GM18873 (cell line): ENCODE data around the gene TTC5.
"Not testable (repeated sequence)": the region's sequence is repeated elsewhere in the genome, so short reads cannot be mapped to it uniquely, and the experiment has no call there.

Source experiments
- ATAC-seq: cut with Tn5 transposase; IDR thresholded peaks from one replicate; pipeline ENCODE4 v1.9.1; 2021; ENCODE audit warnings: mild to moderate bottlenecking, moderate library complexity, moderate number of reproducible peaks; ENCODE audit not compliant: unreplicated experiment, low FRiP score

Gene TTC5, protein sequence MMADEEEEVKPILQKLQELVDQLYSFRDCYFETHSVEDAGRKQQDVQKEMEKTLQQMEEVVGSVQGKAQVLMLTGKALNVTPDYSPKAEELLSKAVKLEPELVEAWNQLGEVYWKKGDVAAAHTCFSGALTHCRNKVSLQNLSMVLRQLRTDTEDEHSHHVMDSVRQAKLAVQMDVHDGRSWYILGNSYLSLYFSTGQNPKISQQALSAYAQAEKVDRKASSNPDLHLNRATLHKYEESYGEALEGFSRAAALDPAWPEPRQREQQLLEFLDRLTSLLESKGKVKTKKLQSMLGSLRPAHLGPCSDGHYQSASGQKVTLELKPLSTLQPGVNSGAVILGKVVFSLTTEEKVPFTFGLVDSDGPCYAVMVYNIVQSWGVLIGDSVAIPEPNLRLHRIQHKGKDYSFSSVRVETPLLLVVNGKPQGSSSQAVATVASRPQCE

DNA sequence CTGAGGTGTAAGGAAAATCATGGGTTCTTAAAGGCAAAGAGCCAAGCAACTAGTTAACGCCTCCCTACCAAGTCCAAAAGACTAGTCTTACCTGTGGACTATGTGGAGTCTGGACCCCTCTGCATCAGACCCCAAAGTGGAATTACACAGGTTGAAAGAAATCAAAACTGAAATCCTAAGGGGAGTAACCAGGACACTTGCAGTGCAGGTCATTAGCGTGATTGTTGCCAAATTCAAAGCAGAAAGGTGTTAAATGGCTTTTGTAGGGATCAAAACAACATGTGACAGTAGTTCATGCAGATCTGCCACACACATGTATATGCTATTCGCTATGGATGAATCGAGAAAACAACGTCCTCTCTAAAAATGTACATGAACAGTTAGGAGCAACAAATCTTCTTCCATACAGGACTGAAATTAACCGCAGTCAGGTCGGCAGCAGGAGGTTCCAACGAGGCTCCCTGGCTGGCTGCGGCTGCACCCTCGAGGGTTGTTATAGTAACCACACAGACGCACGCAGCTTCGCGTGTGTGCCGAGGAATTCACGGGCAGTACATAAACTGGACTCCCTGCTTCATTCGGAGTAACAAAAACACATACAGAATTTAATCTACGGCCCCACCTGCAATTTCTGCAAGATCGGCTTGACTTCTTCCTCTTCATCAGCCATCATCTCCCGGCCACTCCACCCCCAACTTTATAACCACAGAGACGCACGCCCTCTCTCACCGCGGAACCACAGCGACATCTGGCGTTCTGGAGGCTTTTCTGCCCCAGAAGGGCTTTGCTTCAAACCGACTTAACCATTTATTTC, at the start of gene TTC5:
TSS of gene TTC5 (minus strand) at position 687 of the 814 bp plus-strand sequence. CDS start at position 673, 14 bp downstream.
- ATAC-seq = peak; percentile 93

DNA sequence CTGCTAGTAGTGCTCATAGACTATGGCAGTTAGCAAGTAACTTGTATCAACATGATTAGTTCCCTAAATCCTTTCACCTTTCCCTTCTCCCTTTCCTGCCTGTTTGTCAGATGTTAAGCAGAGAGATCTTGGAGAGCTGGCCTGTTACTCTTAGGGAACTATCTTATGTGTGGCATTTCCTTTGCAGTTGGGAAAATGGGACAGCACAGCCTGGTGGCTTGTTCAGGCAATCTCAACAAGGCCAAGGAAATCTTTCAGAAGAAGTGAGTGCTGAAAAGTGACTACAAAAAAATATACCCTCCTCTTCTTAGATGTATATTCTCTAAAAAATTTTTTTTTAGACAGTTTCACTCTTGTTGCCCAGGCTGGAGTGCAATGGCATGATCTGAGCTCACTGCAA, 45.1 kb upstream of the TTC5 start:
- ATAC-seq = no peak

GRCh38 chr14:20350282-20350681, 44.5 kb upstream of the TTC5 start:
- no peak for ATAC-seq

- ATAC-seq = no peak
Observed at GRCh38 chr14:20347747-20348146, 42.0 kb upstream of the TTC5 start.

DNA sequence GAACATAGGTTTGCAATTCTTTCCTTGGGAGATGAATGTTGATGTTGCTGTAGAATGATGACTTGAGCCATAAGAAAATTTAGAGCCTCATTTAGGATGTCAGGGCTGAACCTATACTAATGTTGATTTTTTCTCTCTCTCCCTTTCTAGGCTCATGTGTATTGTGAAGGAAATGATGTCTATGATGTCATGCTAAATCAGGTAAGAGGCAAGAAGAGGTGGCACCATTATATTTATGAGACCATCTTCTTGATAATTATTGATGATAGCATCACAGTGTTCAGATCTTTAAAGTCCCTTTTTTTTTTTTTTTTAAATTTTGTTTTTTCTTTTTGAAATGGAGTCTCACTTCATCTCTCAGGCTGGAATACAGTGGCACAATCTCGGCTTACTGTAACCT, 41.0 kb upstream of the TTC5 start:
- no peak for ATAC-seq

DNA sequence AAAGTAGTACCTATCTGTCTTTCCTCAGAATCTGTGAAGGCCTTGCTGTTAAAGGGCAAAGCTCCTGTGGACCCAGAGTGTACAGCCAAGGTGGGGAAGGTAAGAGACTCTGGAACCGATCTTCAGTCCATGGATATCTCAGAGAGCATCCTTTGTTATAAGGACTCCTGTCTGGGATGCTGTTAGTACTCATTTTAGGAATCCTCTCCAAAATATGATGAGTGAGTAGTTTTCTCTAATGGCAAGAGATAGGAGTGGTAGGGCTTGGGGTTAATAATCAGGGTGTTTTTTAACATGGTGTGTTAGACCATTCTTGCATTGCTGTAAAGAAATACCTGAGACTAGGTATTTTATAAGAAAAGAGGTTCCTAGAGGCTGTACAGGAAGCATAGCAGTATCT, 39.6 kb upstream of the TTC5 start:
- no peak for ATAC-seq

GRCh38 chr14:20343862-20344220, 38.1 kb upstream of the TTC5 start:
- no peak for ATAC-seq

- peak; percentile 89 for ATAC-seq
Observed at GRCh38 chr14:20343092-20343861, 37.5 kb upstream of the TTC5 start, which contains the start of gene PARP2. Gene PARP2 (plus strand): TSS chr14:20343635. CDS start chr14:20343642, 7 bp downstream.

DNA sequence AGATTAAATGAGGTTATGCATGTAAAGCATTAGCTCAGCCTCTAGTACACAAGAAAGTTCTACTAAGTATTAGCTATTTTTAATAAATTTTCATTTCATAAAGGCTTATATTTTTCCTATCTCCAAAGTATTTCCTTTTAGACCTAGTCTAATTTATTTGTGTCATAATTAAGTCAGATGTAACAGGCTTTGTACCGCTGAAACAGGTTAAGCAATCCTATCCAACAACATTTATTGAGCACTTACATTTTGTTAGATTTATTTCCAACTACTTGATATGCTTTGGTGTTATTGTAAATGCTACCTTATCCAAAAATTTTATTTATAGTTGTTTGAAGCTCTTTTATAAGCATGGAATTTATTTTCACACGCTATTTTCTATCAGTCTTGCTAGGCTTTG, 35.9 kb upstream of the TTC5 start:
- no peak for ATAC-seq

GRCh38 chr14:20341032-20341431, 35.3 kb upstream of the TTC5 start:
- not testable (repeated sequence) for ATAC-seq

DNA sequence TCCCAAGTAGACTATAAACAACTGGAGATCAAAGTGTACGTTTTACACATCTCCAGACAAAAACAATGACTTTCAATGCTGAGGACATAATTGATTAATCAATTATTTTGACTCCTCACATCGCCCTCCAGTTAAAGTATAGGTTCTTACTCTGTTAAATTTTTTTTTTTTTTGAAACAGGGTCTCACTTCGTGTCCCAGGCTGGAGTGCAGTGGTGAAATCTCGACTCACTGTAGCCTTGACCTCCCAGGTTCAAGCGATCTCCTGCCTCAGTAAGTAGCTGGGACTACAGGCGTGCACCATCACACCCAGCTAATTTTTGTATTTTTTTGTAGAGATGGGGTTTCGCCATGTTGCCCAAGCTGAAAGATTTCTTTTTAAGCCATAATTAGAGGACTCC, 28.3 kb upstream of the TTC5 start:
- no peak for ATAC-seq

DNA sequence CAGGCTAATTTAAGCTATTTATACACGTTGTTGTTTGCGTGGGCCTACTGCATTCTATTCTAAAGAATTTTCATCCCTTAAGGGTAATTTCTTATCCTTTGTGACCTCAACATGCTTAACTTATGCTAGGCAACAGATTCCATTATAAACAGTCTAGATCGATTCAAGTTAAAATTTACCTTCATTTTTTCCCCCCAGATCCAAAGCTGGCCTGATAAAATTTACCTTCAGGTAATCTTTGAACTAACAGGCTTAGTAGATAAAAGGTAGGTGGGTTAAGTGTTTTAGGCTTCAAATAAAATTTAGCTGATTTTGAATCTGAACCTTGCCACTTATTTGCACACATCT, 27.7 kb upstream of the TTC5 start:
- ATAC-seq = no peak

GRCh38 chr14:20332788-20333493, 27.2 kb upstream of the TTC5 start, which contains the start of gene CCNB1IP1:
Gene CCNB1IP1 (minus strand): TSS chr14:20333279. CDS start chr14:20316523, 16,756 bp downstream.
- peak; percentile 92 for ATAC-seq

- ATAC-seq = no peak
Observed at GRCh38 chr14:20332431-20332787, 26.7 kb upstream of the TTC5 start.

- no peak for ATAC-seq
Observed at GRCh38 chr14:20331053-20331613, 25.4 kb upstream of the TTC5 start.

DNA sequence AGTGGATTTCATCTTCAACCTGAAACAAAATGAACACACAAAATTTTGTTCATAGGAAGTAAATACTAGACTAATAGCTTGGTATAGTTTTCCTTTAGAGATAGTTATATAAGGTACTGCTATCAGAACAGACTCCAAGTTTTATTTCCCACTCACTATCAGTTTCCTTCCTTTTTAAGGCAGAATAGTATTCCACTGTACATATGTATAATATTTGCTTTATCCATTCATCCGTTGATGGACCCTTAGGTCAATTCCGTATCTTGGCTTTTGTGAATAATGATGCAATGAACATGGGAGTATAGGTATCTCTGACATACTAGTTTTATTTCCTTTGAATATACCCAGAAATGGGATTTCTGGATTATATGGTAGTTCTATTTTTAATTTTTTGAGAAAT, 23.6 kb upstream of the TTC5 start:
- no peak for ATAC-seq

- no peak for ATAC-seq
Observed at GRCh38 chr14:20328705-20329104, 23.0 kb upstream of the TTC5 start.

DNA sequence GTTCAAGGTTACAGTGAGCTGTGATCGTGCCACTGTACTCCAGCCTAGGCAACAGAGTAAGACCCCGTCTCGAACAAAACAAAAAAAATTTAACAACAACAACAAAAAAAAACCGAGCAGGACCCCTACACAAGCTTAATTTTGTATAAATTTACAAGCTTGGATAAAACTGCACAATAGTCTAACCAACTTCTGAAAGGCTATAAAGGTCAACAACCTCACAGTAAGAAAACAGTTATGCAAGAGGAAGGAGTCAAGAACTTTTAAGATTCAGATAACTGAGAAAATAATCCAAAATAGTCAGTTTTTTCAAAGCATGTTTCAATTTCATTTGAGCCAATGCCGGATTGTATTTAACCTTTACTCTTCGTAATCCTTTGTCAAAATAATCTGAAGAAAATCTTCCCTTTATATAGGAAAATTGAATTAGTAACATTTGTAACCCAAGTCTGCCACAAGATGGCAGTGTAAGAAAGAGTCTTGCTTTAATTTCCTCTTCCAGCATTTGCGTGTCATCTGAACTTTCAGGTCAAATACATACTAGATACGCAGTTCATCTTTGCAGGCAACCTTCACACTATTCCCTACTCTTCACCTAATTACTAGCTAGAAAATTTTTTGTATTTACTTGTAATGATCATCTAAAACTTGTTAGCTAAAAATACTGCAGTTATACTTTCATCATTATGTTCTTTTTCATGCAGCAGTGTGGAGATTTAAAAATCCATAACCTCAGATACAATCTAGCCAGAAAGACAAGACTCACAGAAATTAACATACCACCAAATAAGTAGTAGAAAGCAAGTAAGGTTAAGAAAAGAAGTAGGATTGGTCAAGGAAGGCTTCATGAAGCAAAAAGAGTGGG, 21.5 kb upstream of the TTC5 start:
- no peak for ATAC-seq

- ATAC-seq = no peak
Observed at GRCh38 chr14:20317720-20318119, 12.0 kb upstream of the TTC5 start.
